Progenitor cell of endocrine pancreas (in vitro differentiated cells): ENCODE results near the gene PRSS33. TPM values are rescaled to one million over a fixed set of nuclear protein-coding genes. Genes with fewer than 3 reads are reported as not detected.
A peak's percentile ranks its signal among the peaks of the same experiment; 100 is the strongest.

Experiments
- DNase-seq: peaks from one replicate; pipeline ENCODE4 v3.0.0; 2021; ENCODE audit warnings: low spot score; ENCODE audit not compliant: unreplicated experiment
- H3K27ac Mint-ChIP-seq: 2 replicates; pipeline ENCODE4 v1.8.0; 2021; ENCODE audit warnings: mild to moderate bottlenecking, moderate library complexity, mixed read lengths
- H3K27me3 Mint-ChIP-seq: 2 replicates; pipeline ENCODE4 v1.8.0; 2021; ENCODE audit warnings: mixed read lengths
- H3K36me3 Mint-ChIP-seq: 2 replicates; pipeline ENCODE4 v1.8.0; 2022; ENCODE audit warnings: mixed read lengths; ENCODE audit not compliant: insufficient read depth
- H3K4me1 Mint-ChIP-seq: 2 replicates; pipeline ENCODE4 v1.8.0; 2021; ENCODE audit warnings: low read depth, mixed read lengths
- H3K4me3 Mint-ChIP-seq: 2 replicates; pipeline ENCODE4 v1.8.0; 2021; ENCODE audit warnings: low read depth, mild to moderate bottlenecking, moderate library complexity, mixed read lengths
- H3K9me3 Mint-ChIP-seq: 2 replicates; pipeline ENCODE4 v1.8.0; 2021; ENCODE audit warnings: low read depth, mixed read lengths
- CTCF ChIP-seq: fragments of 200-600 bp; sonication (generic); IDR thresholded peaks from one replicate; pipeline ENCODE4 v1.5.0; 2021; ENCODE audit warnings: antibody characterized with exemption, mild to moderate bottlenecking; ENCODE audit not compliant: unreplicated experiment
- total RNA-seq: library from RNA; stranded (reverse); gene quantifications from 2 replicates; pipeline ENCODE4 v1.2.1, GENCODE V29; 2021

PRSS33 gene
- total RNA-seq, 1 donor from 2014 or later: 0.31 TPM

DNA sequence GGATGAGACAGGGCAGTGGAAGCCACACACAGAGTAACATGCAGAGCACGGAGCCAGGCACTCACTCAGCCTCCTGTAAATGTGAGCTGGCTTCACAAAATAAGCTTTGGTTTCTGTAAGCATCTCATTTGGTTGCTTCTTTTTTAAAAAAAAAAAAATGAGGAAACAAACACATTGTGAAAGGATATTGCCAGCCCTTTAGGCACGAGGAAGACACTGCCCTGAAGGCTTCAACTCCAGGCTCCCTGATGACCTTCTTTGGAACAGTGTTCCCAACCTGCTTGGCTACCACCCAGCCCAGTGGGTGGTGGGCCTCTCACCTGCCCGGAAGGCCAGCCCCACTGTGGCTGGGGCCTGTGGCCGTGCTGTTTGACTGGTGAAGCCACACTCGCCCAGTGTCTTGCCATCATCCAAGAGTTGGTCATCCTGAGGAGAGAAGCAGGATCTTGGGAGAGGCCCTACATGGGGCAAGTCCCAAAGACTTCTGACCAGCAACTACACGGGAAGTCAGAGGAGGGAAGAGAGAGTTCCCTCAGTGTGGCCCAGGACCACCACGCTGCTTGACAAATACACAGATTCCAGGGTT is 12.1 kb downstream of the PRSS33 start:
- Mint-ChIP-seq H3K4me1 (peaks cover 17% of the 10 kb centered on the region), H3K27me3 (no peaks in the 10 kb centered on the region), H3K9me3 (no peaks in the 10 kb centered on the region), H3K36me3 (peaks cover 5% of the 10 kb centered on the region), H3K27ac (peak overlapping the region; percentile 37), H3K4me3 (peak overlapping the region; percentile 91)
- no peak for TF ChIP-seq CTCF
- DNase-seq: no peak

- peak overlapping the region; percentile 62 for H3K27ac Mint-ChIP-seq
- H3K27me3 Mint-ChIP-seq: no peaks in the 10 kb centered on the region
- no peak for TF ChIP-seq CTCF
- H3K36me3 Mint-ChIP-seq: peaks cover 13% of the 10 kb centered on the region
- no peak overlapping the region for H3K4me3 Mint-ChIP-seq
- H3K9me3 Mint-ChIP-seq: no peaks in the 10 kb centered on the region
- DNase-seq: no peak
- H3K4me1 Mint-ChIP-seq: peaks cover 17% of the 10 kb centered on the region
Observed at GRCh38 chr16:2774161-2774891, 13.0 kb downstream of the PRSS33 start.

DNA sequence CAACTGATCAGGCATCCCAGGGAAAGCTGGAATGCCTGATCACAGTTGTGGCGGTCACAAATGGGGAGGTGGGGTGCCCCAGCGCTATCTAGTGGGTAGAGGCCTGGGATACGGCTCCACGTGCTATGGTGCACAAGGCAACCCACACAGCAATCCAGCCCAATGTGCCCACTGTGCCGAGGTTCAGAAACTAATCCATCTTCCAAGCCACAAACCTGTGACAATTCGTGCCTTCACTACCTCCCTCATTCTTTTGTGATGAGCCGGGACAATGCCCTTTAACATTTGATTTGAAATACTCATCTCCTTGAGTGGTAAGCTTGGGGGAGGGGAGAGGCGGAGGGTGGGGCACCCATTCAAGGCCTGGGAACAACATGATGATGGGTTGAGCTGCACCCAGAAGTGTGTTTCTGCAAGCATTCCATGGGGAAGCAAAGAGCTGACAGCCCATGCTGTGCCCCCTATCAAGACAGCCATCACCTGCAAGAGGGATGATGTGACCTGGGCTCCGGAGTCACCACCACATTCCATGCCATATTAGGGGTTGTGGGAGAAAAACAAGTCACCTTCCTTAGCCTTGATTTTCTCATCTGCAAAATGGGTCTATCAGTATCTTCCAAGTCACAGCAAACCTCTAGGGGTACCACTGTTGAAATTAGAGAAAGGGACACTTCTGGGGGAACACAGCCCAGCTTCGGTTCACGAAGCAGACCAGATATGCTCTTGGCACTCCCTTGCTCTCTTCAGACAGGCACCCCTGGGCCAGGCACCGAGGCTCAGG is 14.0 kb downstream of the PRSS33 start:
- Mint-ChIP-seq H3K9me3 (no peaks in the 10 kb centered on the region), H3K36me3 (peaks cover 13% of the 10 kb centered on the region), H3K27me3 (no peaks in the 10 kb centered on the region), H3K4me3 (no peak overlapping the region), H3K4me1 (peaks cover 12% of the 10 kb centered on the region), H3K27ac (peak overlapping the region; percentile 39)
- no peak for DNase-seq
- TF ChIP-seq CTCF: no peak

GRCh38 chr16:2771496-2772402 is 15.6 kb downstream of the PRSS33 start:
- H3K9me3 Mint-ChIP-seq: no peaks in the 10 kb centered on the region
- no peak for TF ChIP-seq CTCF
- DNase-seq: no peak
- peaks cover 23% of the 10 kb centered on the region for H3K36me3 Mint-ChIP-seq
- peaks cover 7% of the 10 kb centered on the region for H3K4me1 Mint-ChIP-seq
- H3K27me3 Mint-ChIP-seq: no peaks in the 10 kb centered on the region
- no peak overlapping the region for H3K4me3 Mint-ChIP-seq
- peak overlapping the region; percentile 77 for H3K27ac Mint-ChIP-seq
